Breast epithelium (tissue), 3 donors: ENCODE results near the gene ITGB1BP1.

Source experiments
- POLR2A ChIP-seq: fragments of 450-650 bp; IDR thresholded peaks from one replicate; pipeline ENCODE4 v1.6.1; 2016; ENCODE audit warnings: antibody characterized with exemption, mild to moderate bottlenecking, moderate library complexity
- POLR2AphosphoS5 ChIP-seq, 3 donors: sonication (generic); formaldehyde crosslinking; IDR thresholded peaks; one replicate each; pipeline ENCODE4 v1.6.1; 2017; ENCODE audit warnings: antibody characterized with exemption in 3 of 3
- TF ChIP-seq, protein P1 (sequence below), 3 donors: fragments of 450-650 bp; IDR thresholded peaks; one replicate each; pipeline ENCODE4 v1.5.1; 2016 to 2017; ENCODE audit warnings: antibody characterized with exemption in 3 of 3, mild to moderate bottlenecking in 3 of 3, moderate library complexity in 3 of 3

DNA sequence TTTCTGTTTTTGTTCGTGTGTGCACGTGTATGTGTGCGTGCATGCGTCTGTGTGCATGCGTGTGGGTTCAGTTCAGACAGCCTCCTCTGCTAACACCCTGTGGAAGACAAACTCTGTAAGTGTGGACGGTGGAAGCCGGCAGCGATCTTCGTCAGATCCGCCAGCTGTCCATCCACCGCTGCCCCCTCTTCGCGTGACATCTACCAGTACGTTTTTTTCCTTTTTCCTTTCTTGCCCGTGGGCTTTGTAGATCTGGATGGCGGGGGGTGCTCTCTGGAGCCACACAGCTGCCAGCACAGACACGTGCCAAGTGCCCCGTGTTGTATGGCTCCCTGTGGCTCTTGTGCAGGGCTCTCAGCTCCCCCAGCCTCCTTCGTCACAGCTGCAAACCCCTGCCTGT, 32.3 kb downstream of the ITGB1BP1 start:
- no peak for TF ChIP-seq POLR2A
- TF ChIP-seq, protein P1, sequence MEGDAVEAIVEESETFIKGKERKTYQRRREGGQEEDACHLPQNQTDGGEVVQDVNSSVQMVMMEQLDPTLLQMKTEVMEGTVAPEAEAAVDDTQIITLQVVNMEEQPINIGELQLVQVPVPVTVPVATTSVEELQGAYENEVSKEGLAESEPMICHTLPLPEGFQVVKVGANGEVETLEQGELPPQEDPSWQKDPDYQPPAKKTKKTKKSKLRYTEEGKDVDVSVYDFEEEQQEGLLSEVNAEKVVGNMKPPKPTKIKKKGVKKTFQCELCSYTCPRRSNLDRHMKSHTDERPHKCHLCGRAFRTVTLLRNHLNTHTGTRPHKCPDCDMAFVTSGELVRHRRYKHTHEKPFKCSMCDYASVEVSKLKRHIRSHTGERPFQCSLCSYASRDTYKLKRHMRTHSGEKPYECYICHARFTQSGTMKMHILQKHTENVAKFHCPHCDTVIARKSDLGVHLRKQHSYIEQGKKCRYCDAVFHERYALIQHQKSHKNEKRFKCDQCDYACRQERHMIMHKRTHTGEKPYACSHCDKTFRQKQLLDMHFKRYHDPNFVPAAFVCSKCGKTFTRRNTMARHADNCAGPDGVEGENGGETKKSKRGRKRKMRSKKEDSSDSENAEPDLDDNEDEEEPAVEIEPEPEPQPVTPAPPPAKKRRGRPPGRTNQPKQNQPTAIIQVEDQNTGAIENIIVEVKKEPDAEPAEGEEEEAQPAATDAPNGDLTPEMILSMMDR (IDR thresholded peaks at IDR 0.05), result no peak
- no peak for TF ChIP-seq POLR2AphosphoS5 (IDR thresholded peaks at IDR 0.05)
